HepG2 (cell line): ENCODE data around the gene NPIPA3. TPM values are rescaled to one million over a fixed set of nuclear protein-coding genes. Genes with fewer than 3 reads are reported as not detected.

Source experiments
- ATAC-seq: fragments of 200-7000 bp; cut with Tn5 transposase; 3 replicates; pipeline ENCODE4 v1.9.1; 2020; ENCODE audit warnings: mild to moderate bottlenecking, moderate library complexity
- BruUV-seq: library from RNA; stranded (reverse); fragments of 400-500 nt; replicated peaks from 2 replicates; lab custom pipeline; 2021; lab: Mats Ljungman, UMichigan
- CTCF ChIA-PET: fragments of 300-600 bp; formaldehyde crosslinking; extraction: SDS; loops from one replicate; lab custom pipeline; 2021; ENCODE audit warnings: low total read pairs, inconsistent platforms, low intra/inter-chr PET ratio; lab: Yijun Ruan, JAX
- POLR2A ChIA-PET: fragments of 350-600 bp; sonication (Branson Sonifier 250); formaldehyde crosslinking; loops from one replicate; lab custom pipeline; 2020; ENCODE audit warnings: antibody characterized with exemption, inconsistent platforms; lab: Yijun Ruan, JAX
- DNase-seq: peaks from one replicate; pipeline ENCODE4 v3.0.0-alpha.2; 2015; ENCODE audit warnings: low spot score
- FAIRE-seq: peaks from 3 replicates; lab custom pipeline; 2011; peaks lifted over from hg19 to GRCh38; lab: Jason Lieb, UNC
- H2AFZ ChIP-seq: one replicate; pipeline ENCODE4 v1.6.1; 2011; ENCODE audit warnings: low read length, inconsistent platforms
- H3K27ac ChIP-seq: fragments of 300-600 bp; 3 replicates; pipeline ENCODE4 v1.8.0; 2011; ENCODE audit warnings: mixed run types, mild to moderate bottlenecking, mixed read lengths, low read length, inconsistent platforms; ENCODE audit not compliant: insufficient read depth; ENCODE audit errors: extremely low read length
- H3K27me3 ChIP-seq, 2 experiments: fragments of 200-600 bp in 1 of 2; 2 replicates in 1 of 2; 3 replicates in 1 of 2; pipeline versions ENCODE4 v1.6.0 to v1.8.0; 2011; ENCODE audit warnings: low read length in 2 of 2, mild to moderate bottlenecking in 2 of 2, moderate library complexity in 2 of 2, inconsistent platforms in 1 of 2; ENCODE audit not compliant: insufficient read depth in 2 of 2, control insufficient read depth in 1 of 2
- H3K36me3 ChIP-seq, 2 experiments: fragments of 200-600 bp in 1 of 2; replicated peaks in 1 of 2; 2 replicates in 1 of 2; 3 replicates in 1 of 2; pipeline versions ENCODE4 v1.5.1 to v1.8.0; 2011; ENCODE audit warnings: low read length in 2 of 2, inconsistent platforms in 1 of 2; ENCODE audit not compliant: insufficient read depth in 2 of 2, control insufficient read depth in 1 of 2
- H3K4me1 ChIP-seq: 2 replicates; pipeline ENCODE4 v1.5.1; 2012; ENCODE audit warnings: low read length, inconsistent platforms; ENCODE audit not compliant: insufficient read depth
- H3K4me2 ChIP-seq: 2 replicates; pipeline ENCODE4 v1.6.0; 2011; ENCODE audit warnings: low read depth, low read length, inconsistent platforms
- H3K4me3 ChIP-seq, 3 experiments: fragments of 200-600 bp in 1 of 3; sonication (generic), shearing (Covaris generic) in 1 of 3; replicated peaks in 1 of 3; 2 replicates each; pipeline ENCODE4 v1.5.1; 2011 to 2016; ENCODE audit warnings: low read length in 3 of 3, inconsistent platforms in 2 of 3, low read depth in 2 of 3, mild to moderate bottlenecking in 2 of 3, control low read depth in 1 of 3, mixed read lengths in 1 of 3; ENCODE audit not compliant: insufficient read depth in 1 of 3
- H3K79me2 ChIP-seq: one replicate; pipeline ENCODE4 v1.6.1; 2011; ENCODE audit warnings: low read length, inconsistent platforms; ENCODE audit not compliant: insufficient read depth
- H3K9ac ChIP-seq: 2 replicates; pipeline ENCODE4 v1.6.0; 2011; ENCODE audit warnings: mild to moderate bottlenecking, low read depth, low read length, inconsistent platforms; ENCODE audit not compliant: insufficient read depth
- H3K9me3 ChIP-seq: 2 replicates; pipeline ENCODE4 v1.5.1; 2012; ENCODE audit warnings: mild to moderate bottlenecking, low read length
- H4K20me1 ChIP-seq: 2 replicates; pipeline ENCODE4 v1.6.0; 2011; ENCODE audit warnings: inconsistent platforms, mild to moderate bottlenecking, low read length, moderate library complexity; ENCODE audit not compliant: insufficient read depth
- ELK4 ChIP-seq: sonication (generic); formaldehyde crosslinking; IDR thresholded peaks from 2 replicates; pipeline ENCODE4 v1.9.0; 2021; ENCODE audit warnings: missing genetic modification reagents, borderline replicate concordance
- HDAC1 ChIP-seq: sonication (generic); formaldehyde crosslinking; IDR thresholded peaks from 2 replicates; pipeline ENCODE4 v1.5.1; 2020; ENCODE audit warnings: mild to moderate bottlenecking, missing genetic modification reagents
- IRF2 ChIP-seq: IDR thresholded peaks from 2 replicates; pipeline ENCODE4 v1.6.1; 2018; ENCODE audit warnings: missing genetic modification reagents, missing compliant biosample characterization
- KLF13 ChIP-seq: sonication (generic); formaldehyde crosslinking; IDR thresholded peaks from 2 replicates; pipeline ENCODE4 v1.4.0; 2020; ENCODE audit warnings: mild to moderate bottlenecking, missing genetic modification reagents
- KLF9 ChIP-seq: IDR thresholded peaks from 2 replicates; pipeline ENCODE4 v1.6.1; 2016; ENCODE audit warnings: low read depth
- MXD3 ChIP-seq: IDR thresholded peaks from 2 replicates; pipeline ENCODE4 v1.6.1; 2016; ENCODE audit warnings: mild to moderate bottlenecking, missing biosample characterization, missing genetic modification reagents
- MYPOP ChIP-seq: sonication (generic); formaldehyde crosslinking; IDR thresholded peaks from 2 replicates; pipeline ENCODE4 v1.8.1; 2023; ENCODE audit warnings: mild to moderate bottlenecking, moderate library complexity, missing genetic modification reagents
- NCOA2 ChIP-seq: sonication (generic); formaldehyde crosslinking; IDR thresholded peaks from 2 replicates; pipeline ENCODE4 v1.8.0; 2022; ENCODE audit warnings: inconsistent platforms
- NR2F1 ChIP-seq, 2 experiments: fragments of 450-650 bp in 1 of 2; formaldehyde crosslinking in 1 of 2; IDR thresholded peaks; 2 replicates each; pipeline versions ENCODE4 v1.5.0 to v1.6.1; 2016 to 2020; ENCODE audit warnings: mild to moderate bottlenecking in 1 of 2, missing compliant biosample characterization in 1 of 2, missing genetic modification reagents in 1 of 2, moderate library complexity in 1 of 2
- POLR2G ChIP-seq: fragments of 200-400 bp; formaldehyde crosslinking; IDR thresholded peaks from 2 replicates; pipeline ENCODE4 v1.6.1; 2018; ENCODE audit warnings: mild to moderate bottlenecking, low read depth, low read length, moderate library complexity
- RBM22 ChIP-seq: fragments of 200-400 bp; formaldehyde crosslinking; optimal IDR thresholded peaks from 2 replicates; pipeline ENCODE3; 2017; ENCODE audit warnings: mild to moderate bottlenecking, low read length, moderate library complexity
- SCMH1 ChIP-seq: sonication (generic); formaldehyde crosslinking; IDR thresholded peaks from 2 replicates; pipeline ENCODE4 v1.9.0; 2021; ENCODE audit warnings: missing genetic modification reagents, mild to moderate bottlenecking, borderline replicate concordance
- SOX5 ChIP-seq: IDR thresholded peaks from 2 replicates; pipeline ENCODE4 v1.6.1; 2016; ENCODE audit warnings: borderline replicate concordance
- SRSF1 ChIP-seq: fragments of 200-400 bp; formaldehyde crosslinking; optimal IDR thresholded peaks from 2 replicates; pipeline ENCODE3; 2017; ENCODE audit warnings: mild to moderate bottlenecking, low read depth, low read length, moderate library complexity
- U2AF2 ChIP-seq: fragments of 200-400 bp; formaldehyde crosslinking; IDR thresholded peaks from 2 replicates; pipeline ENCODE4 v1.6.1; 2017; ENCODE audit warnings: low read depth, mild to moderate bottlenecking, low read length
- ZNF264 ChIP-seq: sonication (generic); formaldehyde crosslinking; IDR thresholded peaks from 2 replicates; pipeline ENCODE4 v1.4.0; 2020; ENCODE audit warnings: missing genetic modification reagents
- ZNF430 ChIP-seq: sonication (generic); formaldehyde crosslinking; IDR thresholded peaks from 2 replicates; pipeline ENCODE4 v1.9.0; 2021; ENCODE audit warnings: mild to moderate bottlenecking, missing genetic modification reagents
- ZNF501 ChIP-seq: sonication (generic); formaldehyde crosslinking; IDR thresholded peaks from 2 replicates; pipeline ENCODE4 v1.5.1; 2020; ENCODE audit warnings: mild to moderate bottlenecking, moderate library complexity, missing genetic modification reagents
- ZNF570 ChIP-seq: sonication (generic); formaldehyde crosslinking; IDR thresholded peaks from 2 replicates; pipeline ENCODE4 v1.4.0; 2020; ENCODE audit warnings: mild to moderate bottlenecking, missing genetic modification reagents, borderline replicate concordance
- ZNF576 ChIP-seq: sonication (generic); formaldehyde crosslinking; IDR thresholded peaks from 2 replicates; pipeline ENCODE4 v1.4.0; 2020; ENCODE audit warnings: mild to moderate bottlenecking, missing genetic modification reagents
- ZNF674 ChIP-seq: sonication (generic); formaldehyde crosslinking; IDR thresholded peaks from 2 replicates; pipeline ENCODE4 v1.5.0; 2020; ENCODE audit warnings: low read depth, mild to moderate bottlenecking, missing genetic modification reagents
- ZSCAN29 ChIP-seq: sonication (generic); formaldehyde crosslinking; conservative IDR thresholded peaks from 2 replicates; pipeline ENCODE4 v1.4.0; 2020; ENCODE audit warnings: mild to moderate bottlenecking, missing genetic modification reagents
- ZZZ3 ChIP-seq: sonication (generic); formaldehyde crosslinking; IDR thresholded peaks from 2 replicates; pipeline ENCODE4 v1.4.0; 2020; ENCODE audit warnings: missing genetic modification reagents, mild to moderate bottlenecking, borderline replicate concordance
- WGBS: methylation state at CpG from one replicate; pipeline ENCODE4 v1.1.6; 2017; ENCODE audit warnings: low lambda C conversion rate; 5-methylcytosine and 5-hydroxymethylcytosine counted together
- in situ Hi-C: cut with HindIII; loops from 2 replicates; pipeline ENCODE4 v1.10.0; 2017; ENCODE audit warnings: low pct_unique_long_range_greater_than_20kb; ENCODE audit not compliant: extremely low pct_ligation_motif_present
- intact Hi-C: fragments of 100-400 bp; cut with micrococcal nuclease; formaldehyde crosslinking; loops from one replicate; pipeline ENCODE4 v1.10.0; 2022; ENCODE audit not compliant: unreplicated experiment
- polyA plus RNA-seq, 8 experiments: library from polyadenylated mRNA; depleted of rRNA in 3 of 8; stranded (reverse) in 7 of 8; unstranded in 1 of 8; fragments of >200 nt; fragmentation: Illumina TruSeq in 4 of 8; extraction: Trizol in 4 of 8; gene quantifications; 2 replicates each; pipeline versions ENCODE4 v1.2.1 to v1.2.3, GENCODE V29; 2011 to 2016; ENCODE audit warnings: low read depth in 4 of 8, missing spikeins in 1 of 8, mixed read lengths in 1 of 8; ENCODE audit not compliant: insufficient read depth in 1 of 8
- total RNA-seq, 5 experiments: library from RNA; depleted of rRNA; stranded (reverse); fragments of >200 nt; fragmentation: Illumina TruSeq; extraction: Trizol; gene quantifications; 2 replicates each; pipeline ENCODE4 v1.2.3, GENCODE V29; 2016; ENCODE audit warnings: low read depth in 1 of 5

The NPIPA3 gene
- total and polyA plus RNA-seq, 2 of the 13 experiments (the other 11 are each of a cell fraction or from before 2014, with no cell fraction given): 0.71 to 1.3 TPM

- no peak overlapping the region for H2AFZ ChIP-seq
- intact Hi-C loops: no loop called here
- peak; percentile 33 for ATAC-seq
- CTCF ChIA-PET: no interaction called here
- peak; percentile 16 for DNase-seq
- H4K20me1 ChIP-seq: no peaks in the 10 kb centered on the region
- BruUV-seq: no TSS peak
- peak overlapping the region; percentile 28 for H3K4me2 ChIP-seq
- H3K9ac ChIP-seq: no peak overlapping the region
- FAIRE-seq: peak; percentile 76
- H3K4me1 ChIP-seq: peaks cover 13% of the 10 kb centered on the region
- no peak overlapping the region for H3K4me3 ChIP-seq
- 7% methylated on average over 7 of the region's 7 CpGs for WGBS
- no peak overlapping the region for H3K27ac ChIP-seq
- POLR2A ChIA-PET: no interaction called here
- H3K36me3 ChIP-seq: peaks cover 2 to 12% of the 10 kb centered on the region in 2 experiments; a peak in 4 of 5 replicates
- H3K27me3 ChIP-seq: no peaks in the 10 kb centered on the region
- in situ Hi-C loops: no loop called here
- H3K79me2 ChIP-seq: no peaks in the 10 kb centered on the region
- H3K9me3 ChIP-seq: no peaks in the 10 kb centered on the region
- TF ChIP-seq HDAC1 (no peak), SRSF1 (no peak), ZNF264 (CRISPR knock-in tag) (0 out of 2 replicates have a peak, but pooled peaks have one; percentile 44), SOX5 (CRISPR knock-in tag) (no peak), U2AF2 (no peak), NCOA2 (CRISPR knock-in tag) (no peak), IRF2 (CRISPR knock-in tag) (no peak), ZNF674 (no peak), ZNF501 (CRISPR knock-in tag) (0 out of 2 replicates have a peak, but pooled peaks have one; percentile 38), ZNF430 (CRISPR knock-in tag) (no peak), ZNF570 (CRISPR knock-in tag) (no peak), NR2F1 (CRISPR knock-in tag; IDR thresholded peaks at IDR 0.05) (no peak), KLF13 (no peak), ELK4 (CRISPR knock-in tag) (no peak), POLR2G (0 out of 2 replicates have a peak, but pooled peaks have one; percentile 19), MXD3 (CRISPR knock-in tag) (no peak), RBM22 (no peak), ZZZ3 (CRISPR knock-in tag) (no peak), MYPOP (CRISPR knock-in tag) (0 out of 2 replicates have a peak, but pooled peaks have one; percentile 35), ZNF576 (no peak), ZSCAN29 (CRISPR knock-in tag) (no peak), SCMH1 (CRISPR knock-in tag) (no peak), KLF9 (no peak)
These were observed 30.7 kb upstream of the NPIPA3 start for GRCh38 chr16:14672403-14672971.
